Suppressor macrophage (primary cell): Measurements from ENCODE around the gene PDE4B.
"Not testable (repeated sequence)": the region's sequence is repeated elsewhere in the genome, so short reads cannot be mapped to it uniquely, and the experiment has no call there.

Source experiments
- DNase-seq, 4 experiments: peaks; one replicate each; pipeline ENCODE4 v3.0.0-alpha.2; 2020 to 2022

Gene PDE4B

DNA sequence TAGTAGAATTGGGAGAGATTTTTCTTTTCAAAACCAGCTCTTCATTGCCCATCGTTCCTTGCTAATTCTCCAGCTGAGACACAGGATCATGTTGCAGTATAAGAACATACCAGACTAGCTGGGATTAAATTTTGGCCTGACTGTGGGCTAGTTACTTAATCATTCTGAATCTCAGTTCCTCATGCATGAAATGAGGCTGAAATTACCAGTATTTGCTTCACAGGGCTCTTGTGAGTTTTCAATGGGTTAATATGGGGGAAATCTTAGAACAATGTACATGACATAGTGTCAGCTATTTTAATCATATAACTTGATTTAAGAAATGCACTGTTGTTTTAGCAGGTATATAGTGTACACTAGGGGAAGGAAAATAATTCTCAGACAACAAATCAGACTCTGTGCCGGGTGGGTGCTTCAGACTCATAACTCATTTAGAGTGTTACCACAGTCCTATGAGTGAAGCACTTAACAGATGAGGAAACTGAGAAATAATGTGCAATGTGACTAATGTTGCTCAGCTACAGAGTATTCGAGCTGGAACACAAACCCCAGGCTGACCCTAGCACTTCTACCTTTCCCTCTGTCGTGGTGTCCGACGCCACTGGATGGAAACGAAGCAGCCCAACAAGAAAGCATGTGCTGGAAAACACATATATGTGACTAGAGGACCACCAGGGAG, 603.7 kb downstream of the PDE4B start:
- DNase-seq, result peak; percentile 55 to 80 (median 63)

- DNase-seq, result peak in 3 of 4 experiments; percentile 41 to 74 (median 71)
These were observed 604.5 kb downstream of the PDE4B start for GRCh38 chr1:66397192-66397591.

DNA sequence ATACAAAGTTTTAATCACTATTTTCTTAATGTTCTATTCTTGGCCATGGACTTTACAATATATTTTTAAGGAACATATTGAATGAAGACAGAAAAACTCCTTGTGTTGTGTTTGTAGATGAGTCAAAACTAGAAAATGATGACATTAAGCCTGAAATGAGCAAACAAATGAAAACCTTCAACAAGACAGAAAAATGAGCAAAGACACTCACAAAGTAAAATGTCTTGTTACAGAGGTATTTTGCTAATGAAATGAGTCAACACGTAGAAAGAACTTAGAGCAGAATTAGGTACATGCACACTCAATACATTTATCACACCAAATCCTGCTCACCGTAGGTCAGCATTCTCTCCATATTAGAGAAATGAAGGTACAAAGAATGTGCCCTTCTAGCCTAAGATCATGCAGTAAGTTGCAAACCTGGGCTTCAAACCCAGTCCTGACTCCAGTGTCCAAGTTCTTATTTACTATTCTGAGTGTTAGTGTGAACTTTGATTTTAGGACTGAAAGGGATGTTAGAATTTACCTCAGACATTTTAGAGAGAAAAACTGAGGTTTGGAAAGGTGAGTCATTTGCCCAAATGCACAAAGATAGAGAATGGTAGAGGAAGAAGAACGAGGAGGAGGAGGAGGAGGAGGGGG, 607.3 kb downstream of the PDE4B start:
- DNase-seq, result no peak

GRCh38 chr1:66400660-66401059, 608.0 kb downstream of the PDE4B start:
- DNase-seq, result no peak

DNA sequence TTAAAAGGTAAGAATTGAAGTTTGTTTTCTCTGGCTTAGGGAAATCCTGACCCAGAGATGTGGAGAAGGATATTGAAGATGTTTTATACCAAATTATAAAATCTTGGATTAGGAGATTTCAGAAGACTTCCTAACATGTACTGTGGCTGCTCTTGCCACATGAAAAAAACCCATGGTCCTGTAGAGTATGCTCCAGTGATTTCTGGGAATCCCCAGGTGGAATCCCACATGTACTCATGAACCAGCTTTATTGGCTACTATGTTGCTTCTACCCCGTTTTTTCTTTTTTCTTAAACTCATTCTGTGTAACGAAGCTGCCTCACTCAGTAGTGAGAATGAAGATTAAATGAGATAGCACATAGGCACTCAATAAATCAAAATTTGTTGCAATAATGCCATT, 608.5 kb downstream of the PDE4B start:
- DNase-seq, result no peak

- no peak for DNase-seq
These were observed 609.5 kb downstream of the PDE4B start for GRCh38 chr1:66402194-66402593.

- DNase-seq, result no peak
These were observed 610.5 kb downstream of the PDE4B start for GRCh38 chr1:66403007-66403731.

- peak in 3 of 4 experiments; percentile 24 to 38 (median 27) for DNase-seq
These were observed 612.4 kb downstream of the PDE4B start for GRCh38 chr1:66405061-66405460.

DNA sequence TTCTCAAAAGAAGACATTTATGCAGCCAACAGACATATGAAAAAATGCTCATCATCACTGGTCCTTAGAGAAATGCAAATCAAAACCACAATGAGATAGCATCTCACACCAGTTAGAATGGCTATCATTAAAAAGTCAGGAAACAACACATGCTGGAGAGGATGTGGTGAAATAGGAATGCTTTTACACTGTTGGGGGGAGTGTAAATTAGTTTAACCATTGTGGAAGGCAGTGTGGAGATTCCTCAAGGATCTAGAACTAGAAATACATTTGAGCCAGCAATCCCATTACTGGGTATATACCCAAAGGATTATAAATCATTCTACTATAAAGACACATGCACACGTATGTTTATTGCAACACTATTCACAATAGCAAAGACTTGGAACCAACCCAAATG, 618.8 kb downstream of the PDE4B start:
- not testable (repeated sequence) for DNase-seq

GRCh38 chr1:66412704-66413103, 620.0 kb downstream of the PDE4B start:
- no peak for DNase-seq

DNA sequence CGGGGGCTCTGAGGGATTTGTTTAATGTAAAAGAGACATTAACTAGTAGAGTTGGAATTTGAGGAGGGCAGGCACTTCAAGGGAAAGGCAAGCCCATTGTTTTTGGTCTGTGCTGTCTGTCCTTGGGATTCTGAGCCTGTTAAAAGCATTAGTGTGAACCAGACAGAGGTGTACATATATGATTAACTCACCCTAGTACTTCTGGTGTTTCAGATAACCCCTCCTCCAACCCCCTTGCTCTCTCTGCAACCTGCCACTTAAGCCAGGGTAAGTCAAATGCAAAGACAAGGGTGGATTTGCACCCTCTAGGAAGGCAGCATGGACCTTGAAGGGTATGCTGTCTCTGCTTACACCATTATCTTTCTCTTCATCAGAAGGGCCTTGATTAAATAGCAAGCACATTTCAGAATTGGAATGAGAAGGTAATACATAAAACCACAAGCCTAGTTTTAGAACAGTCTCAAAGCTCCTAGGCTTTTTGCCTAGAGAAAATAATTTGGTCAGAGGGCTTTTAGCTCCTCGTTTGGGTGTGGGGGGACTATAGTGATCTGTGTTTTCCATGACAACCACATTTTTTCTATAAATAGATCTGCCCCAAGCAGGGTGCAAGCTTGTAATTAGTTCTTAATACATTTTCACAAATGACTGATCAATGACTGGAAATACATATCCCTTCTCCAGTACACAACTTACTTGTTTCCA, 620.6 kb downstream of the PDE4B start:
- DNase-seq, result no peak

DNA sequence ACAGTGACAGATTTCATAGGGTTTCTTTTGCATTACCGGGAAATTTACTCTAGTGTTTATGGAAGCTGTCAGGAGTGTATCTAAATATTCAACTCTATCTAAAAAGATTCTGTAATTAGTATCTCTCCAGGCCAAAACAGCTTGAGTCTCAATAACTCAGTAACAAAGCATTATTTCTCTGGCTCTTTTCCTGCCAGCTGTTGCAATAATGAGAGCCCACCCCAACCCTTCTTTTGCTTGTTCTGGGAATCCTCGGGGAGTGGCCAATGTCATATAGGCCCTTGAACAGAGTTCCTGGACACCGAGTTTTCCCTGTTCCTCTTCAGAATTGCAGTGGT, 621.1 kb downstream of the PDE4B start:
- DNase-seq, result no peak

GRCh38 chr1:66415281-66415680, 622.6 kb downstream of the PDE4B start:
- DNase-seq, result peak in 2 of 4 experiments; percentile 11 to 41

GRCh38 chr1:66415866-66416265, 623.2 kb downstream of the PDE4B start:
- DNase-seq, result peak in 3 of 4 experiments; percentile 9 to 56 (median 41)

GRCh38 chr1:66416295-66416694, 623.6 kb downstream of the PDE4B start:
- DNase-seq, result peak; percentile 15 to 70 (median 56)

GRCh38 chr1:66418021-66418420, 625.3 kb downstream of the PDE4B start:
- no peak for DNase-seq

DNA sequence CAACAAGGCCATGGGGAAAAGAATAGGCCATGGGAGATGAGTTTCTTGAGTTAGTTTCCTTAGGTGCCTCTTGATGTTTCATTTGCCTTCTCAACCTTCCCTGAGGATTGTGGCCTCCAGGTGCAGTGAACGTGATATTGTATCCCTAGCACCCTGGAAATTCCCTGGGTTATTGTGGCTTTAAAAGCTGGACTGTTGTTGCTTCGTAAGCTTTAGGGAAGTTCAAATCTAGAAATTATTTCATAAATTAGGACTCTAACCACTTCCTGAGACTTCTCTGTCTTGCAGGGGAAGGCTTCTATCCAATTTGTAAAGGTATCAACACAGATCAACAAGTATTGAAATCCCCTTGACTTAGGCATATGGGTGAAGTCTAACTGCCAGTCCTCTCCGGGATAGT, 627.5 kb downstream of the PDE4B start:
- DNase-seq, result peak in 3 of 4 experiments; percentile 16 to 55 (median 34)

GRCh38 chr1:66420906-66421305, 628.2 kb downstream of the PDE4B start:
- not testable (repeated sequence) for DNase-seq

GRCh38 chr1:66422804-66423203, 630.1 kb downstream of the PDE4B start:
- DNase-seq, result no peak
